Measurements from ENCODE around the gene ST8SIA2.

DNA sequence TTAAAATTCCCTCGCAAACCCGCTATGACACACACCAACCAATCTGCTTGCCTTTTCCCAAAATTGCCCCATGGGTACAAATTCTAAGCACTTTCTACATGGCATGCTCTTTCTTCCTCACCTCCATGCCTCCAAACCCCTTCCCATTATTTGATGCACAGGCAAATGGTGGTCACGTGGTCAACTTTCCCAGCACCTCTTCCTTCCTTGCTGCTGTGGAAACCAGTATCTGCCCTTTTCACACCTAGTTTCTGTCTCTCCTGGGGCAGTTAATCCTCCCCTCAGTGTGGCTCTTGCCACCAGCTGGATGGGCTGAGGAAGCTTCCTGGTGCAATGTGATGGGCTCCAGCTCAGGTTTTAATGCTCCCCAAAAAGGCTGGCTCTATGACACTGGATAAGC is 38.4 kb upstream of the ST8SIA2 start:
- no peak for TF ChIP-seq POLR2A (IDR thresholded peaks at IDR 0.05; ENCODE audit: low read length)
- no peak for TF ChIP-seq GATA1 (IDR thresholded peaks at IDR 0.05; ENCODE audit: low read depth, low read length)

All from erythroblast (primary cell).